Astrocyte (in vitro differentiated cells and primary cell): ENCODE results near the gene C11orf42. TPM values are rescaled to one million over a fixed set of nuclear protein-coding genes. Genes with fewer than 3 reads are reported as not detected.

Experiments used
- DNase-seq: peaks from one replicate; pipeline ENCODE4 v3.0.0-alpha.2; 2010; ENCODE audit warnings: low read depth
- FAIRE-seq: peaks from 2 replicates; lab custom pipeline; 2011; peaks lifted over from hg19 to GRCh38; lab: Jason Lieb, UNC
- H2AFZ ChIP-seq: 2 replicates; pipeline ENCODE4 v1.6.0; 2012; ENCODE audit warnings: low read depth, low read length, inconsistent platforms
- H3K27ac ChIP-seq: 2 replicates; pipeline ENCODE4 v1.5.1; 2011; ENCODE audit warnings: low read depth, low read length, inconsistent platforms
- H3K27me3 ChIP-seq: 2 replicates; pipeline ENCODE4 v1.6.0; 2011; ENCODE audit warnings: low read length, inconsistent platforms; ENCODE audit not compliant: insufficient read depth
- H3K36me3 ChIP-seq: 2 replicates; pipeline ENCODE4 v1.5.1; 2011; ENCODE audit warnings: low read length, inconsistent platforms; ENCODE audit not compliant: insufficient read depth
- H3K4me1 ChIP-seq: 2 replicates; pipeline ENCODE4 v1.5.1; 2011; ENCODE audit warnings: low read length, inconsistent platforms; ENCODE audit not compliant: insufficient read depth
- H3K4me2 ChIP-seq: 2 replicates; pipeline ENCODE4 v1.6.0; 2012; ENCODE audit warnings: low read length, inconsistent platforms
- H3K4me3 ChIP-seq: 2 replicates; pipeline ENCODE4 v1.5.1; 2011; ENCODE audit warnings: low read depth, mild to moderate bottlenecking, low read length, inconsistent platforms; ENCODE audit not compliant: insufficient read depth
- H3K79me2 ChIP-seq: 2 replicates; pipeline ENCODE4 v1.6.0; 2012; ENCODE audit warnings: mild to moderate bottlenecking, low read length, inconsistent platforms; ENCODE audit not compliant: insufficient read depth
- H3K9ac ChIP-seq: 2 replicates; pipeline ENCODE4 v1.6.0; 2012; ENCODE audit warnings: mild to moderate bottlenecking, low read length, inconsistent platforms
- H3K9me3 ChIP-seq: 2 replicates; pipeline ENCODE4 v1.5.1; 2012; ENCODE audit warnings: low read depth, mild to moderate bottlenecking, low read length, inconsistent platforms; ENCODE audit not compliant: insufficient read depth
- H4K20me1 ChIP-seq: 2 replicates; pipeline ENCODE4 v1.6.0; 2012; ENCODE audit warnings: low read length, inconsistent platforms; ENCODE audit not compliant: insufficient read depth
- H3K27ac Mint-ChIP-seq: one replicate; pipeline ENCODE4 v1.8.0; 2021; ENCODE audit warnings: mild to moderate bottlenecking, mixed read lengths; ENCODE audit not compliant: unreplicated experiment
- H3K27me3 Mint-ChIP-seq: one replicate; pipeline ENCODE4 v1.8.0; 2021; ENCODE audit warnings: low read depth, mixed read lengths; ENCODE audit not compliant: unreplicated experiment
- H3K36me3 Mint-ChIP-seq: one replicate; pipeline ENCODE4 v1.8.0; 2021; ENCODE audit warnings: low read depth, mixed read lengths; ENCODE audit not compliant: unreplicated experiment
- H3K4me1 Mint-ChIP-seq: one replicate; pipeline ENCODE4 v1.8.0; 2021; ENCODE audit warnings: low read depth, mixed read lengths; ENCODE audit not compliant: unreplicated experiment
- H3K4me3 Mint-ChIP-seq: one replicate; pipeline ENCODE4 v1.8.0; 2021; ENCODE audit warnings: mild to moderate bottlenecking, moderate library complexity, mixed read lengths; ENCODE audit not compliant: unreplicated experiment
- H3K9me3 Mint-ChIP-seq: one replicate; pipeline ENCODE4 v1.8.0; 2021; ENCODE audit warnings: mild to moderate bottlenecking, mixed read lengths; ENCODE audit not compliant: unreplicated experiment
- CTCF ChIP-seq: IDR thresholded peaks from 2 replicates; pipeline ENCODE4 v1.5.1; 2011; ENCODE audit warnings: low read depth, mild to moderate bottlenecking, inconsistent platforms, low read length, moderate library complexity; ENCODE audit not compliant: insufficient read depth
- EZH2 ChIP-seq: IDR thresholded peaks from 2 replicates; pipeline ENCODE4 v1.6.1; 2012; ENCODE audit warnings: mild to moderate bottlenecking, low read length, inconsistent platforms; ENCODE audit not compliant: insufficient read depth
- total RNA-seq: library from RNA; stranded (reverse); gene quantifications from 2 replicates; pipeline ENCODE4 v1.2.1, GENCODE V29; 2021

C11orf42 gene
- total RNA-seq, 1 donor from 2014 or later = not detected

DNA sequence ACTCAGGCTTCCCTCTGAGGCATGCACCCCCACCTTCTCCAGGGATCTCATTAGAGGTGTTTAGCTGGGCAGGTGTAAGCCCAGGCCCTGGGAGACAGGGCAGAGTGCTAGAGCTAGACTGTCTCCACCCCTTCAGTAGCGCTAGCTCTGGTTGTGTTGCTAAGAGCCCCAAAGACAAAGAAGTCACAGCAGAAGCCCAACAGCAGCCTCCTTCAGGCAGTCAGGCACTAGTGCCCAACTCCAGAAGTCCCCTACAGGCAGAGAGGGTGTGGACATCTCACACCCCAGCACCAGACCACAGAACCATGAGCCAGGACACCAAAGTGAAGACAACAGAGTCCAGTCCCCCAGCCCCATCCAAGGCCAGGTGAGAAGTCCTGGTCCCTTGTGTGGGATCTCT lies 33.5 kb downstream of the C11orf42 start, which contains the start of gene CNGA4:
Gene CNGA4, plus strand, starts transcription at position 188 of the 400 bp plus-strand sequence. Its CDS starts 118 bp downstream, at position 306.
- FAIRE-seq (no peak), DNase-seq (no peak)
- Mint-ChIP-seq H3K36me3 (peaks cover 2% of the 10 kb centered on the region), H3K27me3 (peaks cover 12% of the 10 kb centered on the region), H3K4me3 (no peak within 1 kb of the TSS), H3K4me1 (peaks cover 1% of the 10 kb centered on the region), H3K9me3 (peaks cover 3% of the 10 kb centered on the region), H3K27ac (no peak within 1 kb of the TSS)
- Histone ChIP-seq H3K4me2 (no peak within 1 kb of the TSS), H3K4me3 (no peak within 1 kb of the TSS), H3K9me3 (no peaks in the 10 kb centered on the region), H3K27me3 (no peaks in the 10 kb centered on the region), H3K4me1 (peaks cover 1% of the 10 kb centered on the region), H2AFZ (no peak within 1 kb of the TSS), H3K27ac (no peak within 1 kb of the TSS), H3K79me2 (peaks cover 5% of the 10 kb centered on the region), H4K20me1 (peaks cover 2% of the 10 kb centered on the region), H3K36me3 (no peaks in the 10 kb centered on the region), H3K9ac (no peak within 1 kb of the TSS)
- TF ChIP-seq CTCF = no peak
- TF ChIP-seq EZH2 = no peak

DNA sequence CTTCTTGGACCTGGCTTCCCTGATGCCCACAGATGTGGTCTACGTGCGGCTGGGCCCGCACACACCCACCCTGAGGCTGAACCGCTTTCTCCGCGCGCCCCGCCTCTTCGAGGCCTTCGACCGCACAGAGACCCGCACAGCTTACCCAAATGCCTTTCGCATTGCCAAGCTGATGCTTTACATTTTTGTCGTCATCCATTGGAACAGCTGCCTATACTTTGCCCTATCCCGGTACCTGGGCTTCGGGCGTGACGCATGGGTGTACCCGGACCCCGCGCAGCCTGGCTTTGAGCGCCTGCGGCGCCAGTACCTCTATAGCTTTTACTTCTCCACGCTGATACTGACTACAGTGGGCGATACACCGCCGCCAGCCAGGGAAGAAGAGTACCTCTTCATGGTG lies 34.8 kb downstream of the C11orf42 start:
- H3K4me1 Mint-ChIP-seq = no peaks in the 10 kb centered on the region
- DNase-seq (no peak), FAIRE-seq (no peak)
- Histone ChIP-seq H3K9ac (no peak overlapping the region), H4K20me1 (no peaks in the 10 kb centered on the region), H3K9me3 (no peaks in the 10 kb centered on the region), H3K27ac (no peak overlapping the region), H3K4me1 (no peaks in the 10 kb centered on the region), H3K27me3 (no peaks in the 10 kb centered on the region), H3K79me2 (no peaks in the 10 kb centered on the region), H3K36me3 (no peaks in the 10 kb centered on the region), H3K4me2 (no peak overlapping the region), H3K4me3 (no peak overlapping the region), H2AFZ (no peak overlapping the region)
- peaks cover 2% of the 10 kb centered on the region for H3K36me3 Mint-ChIP-seq
- peaks cover 3% of the 10 kb centered on the region for H3K9me3 Mint-ChIP-seq
- H3K4me3 Mint-ChIP-seq = no peak overlapping the region
- H3K27ac Mint-ChIP-seq = no peak overlapping the region
- TF ChIP-seq EZH2 (no peak), CTCF (no peak)
- peaks cover 17% of the 10 kb centered on the region for H3K27me3 Mint-ChIP-seq

DNA sequence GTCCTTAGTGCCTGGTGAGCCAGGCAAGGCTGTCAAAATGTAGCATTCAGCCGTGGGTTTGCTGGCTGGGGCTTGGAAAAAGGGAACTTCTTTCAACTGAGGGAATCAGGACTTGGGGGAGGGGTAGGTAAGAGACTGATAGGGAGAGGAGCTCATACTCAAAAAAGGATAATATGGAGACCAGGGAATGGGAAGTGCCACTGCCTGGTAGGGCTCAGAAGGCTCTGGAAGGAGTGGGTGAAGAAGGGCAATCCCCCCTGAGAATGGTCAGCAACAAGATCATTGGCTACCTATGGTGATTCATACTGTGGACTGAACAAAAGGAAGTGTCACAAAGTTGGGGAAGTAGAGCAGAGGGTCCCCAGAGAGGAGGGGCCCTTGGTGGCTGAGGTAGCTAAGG lies 35.4 kb downstream of the C11orf42 start:
- Histone ChIP-seq H3K4me2 (no peak overlapping the region), H3K4me3 (no peak overlapping the region), H3K27me3 (no peaks in the 10 kb centered on the region), H3K79me2 (no peaks in the 10 kb centered on the region), H3K27ac (no peak overlapping the region), H3K4me1 (no peaks in the 10 kb centered on the region), H3K9ac (no peak overlapping the region), H3K36me3 (no peaks in the 10 kb centered on the region), H2AFZ (no peak overlapping the region), H4K20me1 (no peaks in the 10 kb centered on the region), H3K9me3 (no peaks in the 10 kb centered on the region)
- FAIRE-seq (no peak), DNase-seq (no peak)
- Mint-ChIP-seq H3K4me3 (no peak overlapping the region), H3K36me3 (peaks cover 2% of the 10 kb centered on the region), H3K27me3 (peaks cover 17% of the 10 kb centered on the region), H3K27ac (no peak overlapping the region), H3K4me1 (no peaks in the 10 kb centered on the region), H3K9me3 (peaks cover 3% of the 10 kb centered on the region)
- TF ChIP-seq EZH2 (no peak), CTCF (no peak)
